ENCODE data around the gene GSAP.

The GSAP gene

GRCh38 chr7:77327067-77327931 is 88.8 kb downstream of the GSAP start:
- no peak for DNase-seq (ENCODE audit: low read depth)

DNA sequence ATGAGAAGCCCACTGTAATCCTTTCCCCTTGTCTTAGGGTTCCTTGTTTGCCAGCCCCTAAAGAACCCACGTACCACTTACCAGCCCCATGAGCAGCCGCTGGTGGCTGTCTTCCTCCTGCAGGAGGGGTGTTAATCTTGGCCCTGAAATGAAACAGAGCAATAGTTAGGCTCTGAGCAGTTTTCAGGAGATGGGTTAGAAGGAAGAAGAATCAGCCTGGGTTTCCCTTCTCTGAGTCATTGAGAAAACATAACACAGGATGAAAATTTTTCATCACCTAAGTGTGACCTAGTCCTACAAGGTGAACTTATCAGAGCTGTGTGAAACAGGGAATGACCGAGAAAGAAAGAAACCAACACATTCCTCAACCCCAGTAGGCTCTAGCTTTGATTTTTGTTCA is 90.0 kb downstream of the GSAP start:
- no peak for DNase-seq (ENCODE audit: low read depth)

DNA sequence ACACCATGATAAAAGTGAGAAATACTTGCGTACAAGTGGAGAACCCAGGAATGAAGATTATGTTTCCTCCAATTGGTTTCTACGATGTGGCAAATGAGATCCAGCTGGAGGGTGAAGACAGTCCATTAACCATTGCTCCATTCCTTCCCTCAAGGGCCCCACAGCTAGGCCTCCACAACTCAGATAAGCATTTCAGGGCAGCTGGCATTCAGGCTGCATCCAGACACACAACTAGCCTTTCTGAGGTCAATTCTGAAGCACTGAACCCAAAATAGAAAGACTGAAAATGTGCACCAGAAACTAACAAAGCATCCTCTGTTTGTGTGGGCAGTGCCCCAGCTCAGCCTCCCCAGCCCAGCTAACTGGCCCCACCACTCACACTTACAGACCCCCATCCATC is 94.8 kb downstream of the GSAP start:
- DNase-seq (ENCODE audit: low read depth) = no peak

GRCh38 chr7:77320714-77321113 is 95.4 kb downstream of the GSAP start:
- DNase-seq (ENCODE audit: low read depth) = no peak

GRCh38 chr7:77320137-77320536 is 96.0 kb downstream of the GSAP start:
- no peak for DNase-seq (ENCODE audit: low read depth)

GRCh38 chr7:77318019-77318418 is 98.1 kb downstream of the GSAP start:
- DNase-seq (ENCODE audit: low read depth) = no peak

GRCh38 chr7:77316219-77316978 is 99.8 kb downstream of the GSAP start:
- DNase-seq (ENCODE audit: low read depth) = no peak

GRCh38 chr7:77315182-77315591 is 101.0 kb downstream of the GSAP start:
- no peak for DNase-seq (ENCODE audit: low read depth)

DNA sequence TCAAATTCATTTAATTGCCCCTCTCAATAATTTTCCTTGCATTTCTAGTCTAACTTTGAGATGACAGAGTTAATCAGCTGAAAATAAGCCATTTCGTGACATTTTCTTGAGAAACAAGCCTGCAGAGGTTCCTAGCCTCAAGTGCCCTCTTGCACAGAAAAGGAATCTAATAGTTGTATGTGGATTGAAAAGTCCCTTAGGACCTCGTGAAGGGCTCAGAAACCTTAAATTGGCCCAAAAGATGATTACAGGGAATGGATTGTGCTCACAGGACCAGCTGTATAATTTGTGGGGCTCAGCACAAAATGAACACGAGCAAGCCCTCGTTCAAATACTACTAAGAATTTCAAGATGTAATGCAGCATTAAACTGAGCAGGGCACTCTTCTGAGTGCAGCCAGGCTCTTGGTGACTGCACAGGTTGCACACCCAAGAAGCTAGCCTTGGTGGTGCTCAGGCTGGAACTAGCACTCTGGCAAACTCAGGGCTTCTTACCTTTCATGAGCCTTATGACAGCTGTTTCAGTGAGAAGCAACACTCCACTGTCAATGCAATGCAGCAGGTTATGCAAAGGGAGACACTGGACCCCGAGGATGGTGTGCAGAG is 102.2 kb downstream of the GSAP start:
- no peak for DNase-seq (ENCODE audit: low read depth)

- no peak for DNase-seq (ENCODE audit: low read depth)
Observed at GRCh38 chr7:77313085-77313484, 103.1 kb downstream of the GSAP start.

- no peak for DNase-seq (ENCODE audit: low read depth)
Observed at GRCh38 chr7:77310982-77311381, 105.2 kb downstream of the GSAP start.

- DNase-seq (ENCODE audit: low read depth) = no peak
Observed at GRCh38 chr7:77309714-77310220, 106.4 kb downstream of the GSAP start.

DNA sequence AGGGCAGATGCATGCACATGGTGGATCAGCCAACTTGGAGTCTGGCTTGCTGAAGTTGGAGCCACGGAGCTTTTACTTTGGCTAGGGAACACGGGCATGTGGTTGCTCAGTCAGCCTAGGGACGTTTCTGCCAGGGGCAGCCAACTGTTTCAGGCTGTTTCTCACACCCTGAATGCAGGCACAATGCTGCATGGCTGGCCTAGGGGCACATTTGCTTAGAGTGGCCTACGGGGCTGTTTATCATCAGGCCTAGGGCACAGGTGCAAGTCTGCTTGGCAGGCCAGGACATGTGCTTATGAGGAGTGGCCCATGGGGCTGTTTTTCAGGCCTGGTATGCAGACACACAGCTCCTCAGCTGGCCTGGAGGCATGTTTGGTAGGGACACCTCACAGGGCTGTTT is 107.4 kb downstream of the GSAP start:
- no peak for DNase-seq (ENCODE audit: low read depth)

GRCh38 chr7:77306231-77307067 is 109.7 kb downstream of the GSAP start:
- no peak for DNase-seq (ENCODE audit: low read depth)

DNA sequence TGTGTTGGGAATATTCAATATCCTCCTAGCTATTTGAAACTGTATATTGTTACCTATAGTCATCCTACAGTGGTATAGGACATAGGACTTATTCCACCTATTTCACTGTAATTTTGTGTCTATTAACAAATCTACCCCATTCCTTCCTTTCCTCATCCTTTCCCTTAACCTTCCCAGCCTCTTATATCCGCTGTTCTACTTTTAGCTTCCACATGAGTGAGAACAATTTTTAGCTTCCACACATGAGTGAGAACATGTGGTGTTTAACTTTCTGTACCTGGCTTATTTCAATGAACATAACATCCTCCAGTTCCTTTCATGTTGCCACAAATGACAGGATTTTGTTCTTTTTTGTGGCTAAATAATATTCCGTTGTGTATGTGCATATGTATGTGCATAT is 120.6 kb downstream of the GSAP start:
- DNase-seq (ENCODE audit: low read depth) = no peak

GRCh38 chr7:77293046-77293445 is 123.1 kb downstream of the GSAP start:
- no peak for DNase-seq (ENCODE audit: low read depth)

DNA sequence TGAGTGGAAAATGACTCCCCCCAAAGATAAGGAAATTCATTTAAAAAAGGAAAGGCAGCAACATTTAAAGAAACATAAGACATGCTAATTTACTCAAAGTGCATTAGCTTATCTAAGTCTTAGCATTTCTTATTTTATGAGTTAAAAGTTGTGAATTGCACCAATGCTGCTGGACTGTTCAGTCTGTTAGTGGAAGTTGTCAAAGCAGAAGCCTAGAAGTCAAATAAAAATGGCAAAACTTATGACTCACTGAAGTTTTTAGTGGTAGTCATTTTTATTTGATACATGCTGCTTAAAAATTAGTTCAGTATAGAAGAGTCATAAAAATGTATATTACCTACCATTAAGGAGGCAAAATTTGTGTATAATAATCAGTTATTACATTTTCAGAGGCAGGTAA is 125.7 kb downstream of the GSAP start:
- no peak for DNase-seq (ENCODE audit: low read depth)

DNA sequence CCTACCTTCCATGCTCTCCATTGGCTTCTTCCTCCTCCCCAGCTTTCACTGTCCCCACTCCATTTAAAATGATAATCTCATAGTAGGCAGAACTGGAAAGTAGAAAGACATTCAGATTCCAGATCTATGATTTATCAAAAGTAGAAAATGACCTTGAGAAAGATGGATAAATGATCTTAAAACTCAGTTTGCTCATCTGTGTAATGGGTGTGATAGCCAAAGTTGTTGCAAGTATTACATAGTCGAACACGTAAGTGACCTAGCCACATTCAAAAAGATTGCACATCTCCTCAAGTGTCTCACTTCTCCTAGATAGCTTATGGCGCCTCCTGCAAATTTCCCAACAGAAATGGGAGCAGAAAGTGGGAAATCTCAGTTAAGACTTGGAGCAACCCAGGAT is 126.8 kb downstream of the GSAP start:
- DNase-seq (ENCODE audit: low read depth) = no peak

- DNase-seq (ENCODE audit: low read depth) = no peak
Observed at GRCh38 chr7:77288676-77289320, 127.4 kb downstream of the GSAP start.

GRCh38 chr7:77284616-77285015 is 131.5 kb downstream of the GSAP start:
- DNase-seq (ENCODE audit: low read depth) = no peak

- DNase-seq (ENCODE audit: low read depth) = no peak
Observed at GRCh38 chr7:77284005-77284404, 132.1 kb downstream of the GSAP start.
